DND-41 (cell line): ENCODE data around the gene PLA2G4B.

Experiments
- ATAC-seq: fragments of 200-7000 bp; cut with Tn5 transposase; 3 replicates; pipeline ENCODE4 v1.9.1; 2021; ENCODE audit warnings: low read depth; ENCODE audit not compliant: insufficient read depth
- DNase-seq: peaks from one replicate; pipeline ENCODE4 v3.0.0-alpha.2; 2020
- H2AFZ ChIP-seq: 2 replicates; pipeline ENCODE4 v1.6.0; 2012; ENCODE audit warnings: low read depth, low read length
- H3K27ac ChIP-seq: 2 replicates; pipeline ENCODE4 v1.5.1; 2012; ENCODE audit warnings: low read length, inconsistent platforms
- H3K27me3 ChIP-seq: fragments of 200-600 bp; sonication (generic); 2 replicates; pipeline ENCODE4 v1.6.0; 2012; ENCODE audit warnings: low read length, mild to moderate bottlenecking, inconsistent platforms; ENCODE audit not compliant: insufficient read depth, poor library complexity
- H3K36me3 ChIP-seq: 2 replicates; pipeline ENCODE4 v1.5.1; 2012; ENCODE audit warnings: low read length, inconsistent platforms; ENCODE audit not compliant: insufficient read depth
- H3K4me1 ChIP-seq: 2 replicates; pipeline ENCODE4 v1.5.1; 2012; ENCODE audit warnings: mild to moderate bottlenecking, low read length; ENCODE audit not compliant: insufficient read depth
- H3K4me2 ChIP-seq: 2 replicates; pipeline ENCODE4 v1.6.0; 2012; ENCODE audit warnings: mild to moderate bottlenecking, moderate library complexity, low read length, inconsistent platforms; ENCODE audit not compliant: insufficient read depth
- H3K4me3 ChIP-seq, 2 experiments: fragments of 200-600 bp in 1 of 2; shearing (Covaris generic) in 1 of 2; 2 replicates each; pipeline ENCODE4 v1.5.1; 2012 to 2016; ENCODE audit warnings: inconsistent platforms in 2 of 2, low read length in 2 of 2, mild to moderate bottlenecking in 2 of 2, low read depth in 1 of 2, moderate library complexity in 1 of 2
- H3K79me2 ChIP-seq: 2 replicates; pipeline ENCODE4 v1.6.0; 2012; ENCODE audit warnings: low read length, inconsistent platforms; ENCODE audit not compliant: insufficient read depth
- H3K9ac ChIP-seq: 2 replicates; pipeline ENCODE4 v1.6.0; 2012; ENCODE audit warnings: low read depth, mild to moderate bottlenecking, inconsistent platforms, low read length, moderate library complexity
- H3K9me3 ChIP-seq: 2 replicates; pipeline ENCODE4 v1.5.1; 2012; ENCODE audit warnings: low read length, moderate library complexity, mild to moderate bottlenecking, inconsistent platforms; ENCODE audit not compliant: insufficient read depth, severe bottlenecking
- H4K20me1 ChIP-seq: 2 replicates; pipeline ENCODE4 v1.6.0; 2012; ENCODE audit warnings: low read length; ENCODE audit not compliant: insufficient read depth
- EZH2 ChIP-seq: IDR thresholded peaks from 3 replicates; pipeline ENCODE4 v1.6.1; 2012; ENCODE audit warnings: borderline replicate concordance, low read depth, mild to moderate bottlenecking, moderate library complexity, low read length, inconsistent platforms; ENCODE audit not compliant: severe bottlenecking
- TF ChIP-seq, protein P1 (sequence below): IDR thresholded peaks from 2 replicates; pipeline ENCODE4 v1.5.1; 2012; ENCODE audit warnings: borderline replicate concordance, low read length, moderate library complexity, mild to moderate bottlenecking; ENCODE audit not compliant: poor library complexity, severe bottlenecking; ENCODE audit errors: extremely low read depth

The PLA2G4B gene

GRCh38 chr15:41832208-41832607 lies 6.4 kb upstream of the PLA2G4B start:
- ATAC-seq (no peak), DNase-seq (no peak)
- no peak for TF ChIP-seq EZH2
- TF ChIP-seq, protein P1, sequence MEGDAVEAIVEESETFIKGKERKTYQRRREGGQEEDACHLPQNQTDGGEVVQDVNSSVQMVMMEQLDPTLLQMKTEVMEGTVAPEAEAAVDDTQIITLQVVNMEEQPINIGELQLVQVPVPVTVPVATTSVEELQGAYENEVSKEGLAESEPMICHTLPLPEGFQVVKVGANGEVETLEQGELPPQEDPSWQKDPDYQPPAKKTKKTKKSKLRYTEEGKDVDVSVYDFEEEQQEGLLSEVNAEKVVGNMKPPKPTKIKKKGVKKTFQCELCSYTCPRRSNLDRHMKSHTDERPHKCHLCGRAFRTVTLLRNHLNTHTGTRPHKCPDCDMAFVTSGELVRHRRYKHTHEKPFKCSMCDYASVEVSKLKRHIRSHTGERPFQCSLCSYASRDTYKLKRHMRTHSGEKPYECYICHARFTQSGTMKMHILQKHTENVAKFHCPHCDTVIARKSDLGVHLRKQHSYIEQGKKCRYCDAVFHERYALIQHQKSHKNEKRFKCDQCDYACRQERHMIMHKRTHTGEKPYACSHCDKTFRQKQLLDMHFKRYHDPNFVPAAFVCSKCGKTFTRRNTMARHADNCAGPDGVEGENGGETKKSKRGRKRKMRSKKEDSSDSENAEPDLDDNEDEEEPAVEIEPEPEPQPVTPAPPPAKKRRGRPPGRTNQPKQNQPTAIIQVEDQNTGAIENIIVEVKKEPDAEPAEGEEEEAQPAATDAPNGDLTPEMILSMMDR = no peak
- Histone ChIP-seq H3K9me3 (no peaks in the 10 kb centered on the region), H3K27me3 (no peaks in the 10 kb centered on the region), H3K79me2 (0 out of 2 replicates have a peak, but pooled peaks cover 3% of the 10 kb centered on the region), H2AFZ (no peak overlapping the region), H3K36me3 (peaks cover 7% of the 10 kb centered on the region; the same call in 1 of the 2 replicates), H3K9ac (no peak overlapping the region), H3K4me2 (no peak overlapping the region), H3K4me3 (no peak overlapping the region), H3K27ac (no peak overlapping the region), H3K4me1 (peaks cover 51% of the 10 kb centered on the region), H4K20me1 (peaks cover 8% of the 10 kb centered on the region; the same call in 1 of the 2 replicates)

DNA sequence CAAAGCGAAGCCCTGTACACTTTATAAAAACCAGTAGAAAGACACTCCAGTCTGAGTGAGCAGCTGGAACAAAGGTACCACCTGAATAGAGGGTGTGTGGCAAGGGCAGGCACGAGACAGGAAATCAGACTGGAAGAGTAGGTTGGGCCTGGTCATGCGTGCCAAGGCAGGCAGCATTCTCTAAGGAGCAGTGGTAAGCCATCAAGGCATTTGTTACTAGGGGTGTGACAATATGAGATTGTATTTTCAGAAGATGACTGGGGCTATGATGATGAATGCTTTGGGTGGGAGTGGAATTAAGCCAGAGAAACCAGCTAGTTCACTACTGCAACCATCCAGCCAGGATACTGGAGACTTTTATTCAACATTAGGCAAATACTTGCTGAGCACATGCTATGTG lies 5.8 kb upstream of the PLA2G4B start:
- H3K4me1 ChIP-seq = peaks cover 46% of the 10 kb centered on the region
- no peak overlapping the region for H3K9ac ChIP-seq
- no peak overlapping the region for H2AFZ ChIP-seq
- H3K36me3 ChIP-seq = peaks cover 7% of the 10 kb centered on the region
- ATAC-seq (no peak), DNase-seq (no peak)
- H4K20me1 ChIP-seq = peaks cover 8% of the 10 kb centered on the region; the same call in 1 of the 2 replicates
- TF ChIP-seq, protein P1 = no peak
- TF ChIP-seq EZH2 = no peak
- H3K27me3 ChIP-seq = no peaks in the 10 kb centered on the region
- H3K4me3 ChIP-seq = no peak overlapping the region
- 0 out of 2 replicates have a peak overlapping the region, but pooled peaks have one; percentile 24 for H3K27ac ChIP-seq
- H3K79me2 ChIP-seq = 0 out of 2 replicates have a peak, but pooled peaks cover 3% of the 10 kb centered on the region
- no peaks in the 10 kb centered on the region for H3K9me3 ChIP-seq
- no peak overlapping the region for H3K4me2 ChIP-seq

- Histone ChIP-seq H3K4me3 (no peak overlapping the region), H3K4me2 (no peak overlapping the region), H3K4me1 (peaks cover 36% of the 10 kb centered on the region), H3K9ac (no peak overlapping the region), H2AFZ (no peak overlapping the region), H3K9me3 (no peaks in the 10 kb centered on the region), H4K20me1 (peaks cover 8% of the 10 kb centered on the region; the same call in 1 of the 2 replicates), H3K36me3 (peaks cover 7% of the 10 kb centered on the region), H3K79me2 (no peaks in the 10 kb centered on the region), H3K27me3 (no peaks in the 10 kb centered on the region), H3K27ac (no peak overlapping the region)
- DNase-seq (no peak), ATAC-seq (no peak)
- TF ChIP-seq, protein P1 = no peak
- TF ChIP-seq EZH2 = no peak
Measured at GRCh38 chr15:41834096-41834495, 4.6 kb upstream of the PLA2G4B start.

DNA sequence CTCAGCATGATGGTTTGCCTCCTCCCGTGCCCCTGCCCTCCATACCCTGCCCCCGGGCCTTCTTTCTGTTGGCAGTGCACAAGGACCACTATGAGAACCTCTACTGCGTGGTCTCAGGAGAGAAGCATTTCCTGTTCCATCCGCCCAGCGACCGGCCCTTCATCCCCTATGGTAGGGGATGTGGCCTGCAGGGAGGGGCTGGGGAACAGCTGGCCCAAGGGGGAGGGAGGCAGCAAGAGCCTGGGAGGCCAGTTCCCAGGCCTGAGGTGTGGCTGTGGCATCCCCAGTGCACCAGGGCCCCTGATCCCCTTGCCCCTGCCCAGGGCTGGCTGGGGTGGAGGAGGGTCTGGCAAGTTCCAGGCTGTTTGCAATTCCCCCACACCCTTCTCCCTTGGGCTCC lies 2.6 kb upstream of the PLA2G4B start:
- H2AFZ ChIP-seq = no peak overlapping the region
- no peak overlapping the region for H3K27ac ChIP-seq
- no peak overlapping the region for H3K4me2 ChIP-seq
- H3K36me3 ChIP-seq = peaks cover 7% of the 10 kb centered on the region
- no peaks in the 10 kb centered on the region for H3K9me3 ChIP-seq
- no peaks in the 10 kb centered on the region for H3K79me2 ChIP-seq
- no peak overlapping the region for H3K4me3 ChIP-seq
- DNase-seq (no peak), ATAC-seq (no peak)
- H3K4me1 ChIP-seq = peaks cover 21% of the 10 kb centered on the region
- TF ChIP-seq, protein P1 = no peak
- TF ChIP-seq EZH2 = no peak
- H4K20me1 ChIP-seq = peaks cover 4% of the 10 kb centered on the region; the same call in 1 of the 2 replicates
- no peaks in the 10 kb centered on the region for H3K27me3 ChIP-seq
- no peak overlapping the region for H3K9ac ChIP-seq
